HG02678 (cell line): ENCODE measurements around the gene ZDHHC11B.

Experiments used
- ATAC-seq: cut with Tn5 transposase; IDR thresholded peaks from one replicate; pipeline ENCODE4 v1.9.1; 2021; ENCODE audit warnings: mild to moderate bottlenecking, moderate library complexity; ENCODE audit not compliant: unreplicated experiment

ZDHHC11B gene

DNA sequence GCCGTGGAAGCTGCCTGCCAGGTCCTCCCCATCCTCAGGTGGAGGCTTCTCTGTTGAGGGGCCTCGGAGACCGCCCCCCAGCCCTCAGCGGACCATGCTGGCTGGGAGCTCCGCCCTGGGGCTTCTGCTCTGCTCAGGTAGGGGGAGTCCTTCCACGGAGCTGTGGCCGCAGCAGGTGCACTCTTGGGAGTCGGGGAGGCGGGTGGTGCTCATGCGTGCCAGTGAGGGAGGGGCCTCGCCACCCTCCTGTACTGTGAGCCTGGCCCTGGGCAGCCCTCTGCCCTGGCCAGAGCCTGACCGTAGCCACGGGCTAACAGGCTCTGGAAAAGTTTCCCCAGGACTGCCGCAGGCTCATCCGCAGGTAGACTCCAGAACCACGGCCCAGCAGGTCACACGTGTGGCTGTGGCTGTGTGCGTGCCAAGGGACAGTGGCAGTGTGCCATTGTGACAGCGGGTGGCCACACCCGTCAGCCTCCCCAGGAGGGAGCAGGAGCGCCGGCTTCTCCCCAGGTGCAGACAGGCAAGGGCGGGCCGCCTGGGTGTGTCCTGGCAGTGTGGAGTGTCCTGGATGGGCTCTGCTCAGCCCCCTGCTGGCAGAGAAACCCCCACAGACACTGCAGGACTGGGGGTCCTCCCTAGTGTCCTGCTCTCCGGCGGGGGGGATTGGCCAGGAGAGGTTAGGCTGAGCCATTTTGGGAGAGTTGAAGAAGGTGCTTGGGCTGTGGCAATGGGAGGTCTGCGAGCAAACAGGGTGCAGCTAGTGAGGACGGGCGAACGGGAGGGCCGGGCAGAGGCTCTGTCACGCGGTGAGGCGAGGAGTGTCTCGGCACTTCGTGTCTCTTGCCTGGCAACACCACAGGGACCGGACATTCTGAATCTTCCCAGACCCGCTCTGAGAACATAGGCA is 120.8 kb downstream of the ZDHHC11B start:
- ATAC-seq = no peak

DNA sequence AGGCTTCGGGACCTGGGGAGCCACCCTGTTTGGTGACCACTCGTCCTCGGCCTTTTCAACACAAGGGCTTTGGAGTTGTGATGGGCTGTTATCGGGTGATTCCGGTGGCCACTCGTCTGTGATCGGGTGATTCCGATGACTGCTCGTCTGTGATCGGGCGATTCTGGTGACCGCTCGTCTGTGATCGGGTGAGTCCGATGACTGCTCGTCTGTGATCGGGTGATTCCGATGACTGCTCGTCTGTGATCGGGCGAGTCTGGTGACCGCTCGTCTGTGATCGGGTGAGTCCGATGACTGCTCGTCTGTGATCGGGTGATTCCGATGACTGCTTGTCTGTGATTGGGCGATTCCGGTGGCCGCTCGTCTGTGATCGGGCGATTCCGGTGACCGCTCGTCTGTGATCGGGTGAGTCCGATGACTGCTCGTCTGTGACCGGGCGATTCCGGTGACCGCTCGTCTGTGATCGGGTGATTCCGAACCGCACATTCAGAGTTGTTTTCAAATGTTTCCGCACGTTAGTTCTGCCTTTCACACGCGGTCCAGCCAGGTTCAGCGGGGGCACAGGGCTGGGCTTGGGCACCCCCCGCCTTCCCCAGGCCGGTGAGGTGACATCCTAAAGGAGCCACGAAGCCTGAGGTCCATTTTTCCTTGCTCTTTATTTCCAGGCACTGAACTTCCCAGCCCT is 121.6 kb downstream of the ZDHHC11B start:
- no peak for ATAC-seq

DNA sequence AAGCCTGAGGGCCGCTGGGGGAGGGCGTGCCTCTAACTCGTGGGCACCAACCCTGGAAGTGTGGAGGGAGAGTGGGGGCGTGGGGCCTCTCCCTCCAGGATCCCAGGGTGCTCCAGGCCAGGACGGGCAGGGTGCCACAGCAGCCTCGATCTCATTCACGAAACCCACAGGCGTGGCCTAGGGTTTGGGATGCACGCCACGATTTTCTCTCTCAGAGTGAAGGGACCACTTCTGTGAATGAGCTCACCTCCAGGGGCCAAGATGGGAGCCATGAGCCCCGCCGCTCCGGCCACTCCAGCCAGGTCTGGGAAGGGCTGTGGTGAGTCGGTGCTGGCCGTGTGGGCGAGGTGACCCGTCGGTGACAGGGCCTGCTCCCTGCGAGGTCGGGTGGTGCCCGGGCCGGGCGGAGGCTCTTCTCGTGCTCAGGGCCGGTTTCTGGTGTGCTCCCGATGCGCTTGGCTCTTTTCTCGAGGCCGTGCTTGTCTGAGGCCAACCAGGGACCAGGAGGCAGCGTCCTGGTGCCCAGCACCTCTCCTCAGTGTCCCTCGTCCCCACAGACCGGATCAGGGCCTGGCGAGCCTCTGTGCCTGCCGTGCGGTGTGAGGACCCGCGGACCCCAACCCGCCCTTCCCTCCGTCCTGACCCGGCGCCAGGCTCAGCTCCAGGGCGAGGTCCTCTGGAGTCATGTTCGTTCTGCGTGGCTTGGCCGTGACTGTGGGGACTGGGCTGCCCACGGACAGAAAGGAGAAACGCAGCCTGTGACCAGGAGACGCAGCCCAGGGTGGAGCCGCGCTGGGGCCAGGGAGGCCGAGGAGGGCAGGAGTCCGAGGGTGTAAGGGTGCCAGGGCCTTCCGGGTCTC is 122.4 kb downstream of the ZDHHC11B start:
- ATAC-seq = no peak

DNA sequence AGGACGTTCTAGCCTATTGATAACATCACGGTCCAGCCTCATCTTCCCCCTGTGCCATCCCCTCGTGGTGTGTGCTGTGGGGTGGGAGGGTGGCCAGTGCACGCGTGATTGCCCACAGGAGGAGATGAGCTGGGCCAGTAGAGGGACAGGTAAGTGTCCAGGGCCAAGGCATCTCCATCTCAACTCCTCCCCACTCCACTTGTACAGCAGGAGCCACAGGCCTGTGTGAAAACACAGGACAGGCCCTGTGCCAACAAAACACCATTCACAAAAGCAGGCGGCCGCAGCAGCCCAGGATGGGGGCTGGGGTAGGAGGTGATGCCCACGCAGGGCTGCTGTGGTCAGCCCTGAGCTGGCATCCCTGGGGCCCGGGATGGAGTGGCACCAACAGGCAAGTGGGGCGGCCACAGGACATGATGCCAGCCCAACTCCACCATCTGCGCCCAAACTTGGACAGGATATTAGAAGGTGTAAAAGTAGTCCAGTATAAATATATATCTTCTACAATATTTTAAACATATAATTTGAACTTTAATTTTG is 124.0 kb downstream of the ZDHHC11B start:
- no peak for ATAC-seq
